ENCODE measurements around the gene ZDHHC14. TPM values are rescaled to one million over a fixed set of nuclear protein-coding genes. Genes with fewer than 3 reads are reported as not detected.
A peak's percentile ranks its signal among the peaks of the same experiment; 100 is the strongest.

The ZDHHC14 gene
- total and polyA plus RNA-seq, 8 donors, result 8.2 to 33.2 (median 25.8) TPM

GRCh38 chr6:157434349-157435033 is 53.5 kb downstream of the ZDHHC14 start:
- Histone ChIP-seq H3K4me1 (peaks cover 0 to 15% of the 10 kb centered on the region in 2 donors), H3K36me3 (no peaks in the 10 kb centered on the region), H3K9me3 (no peaks in the 10 kb centered on the region), H3K27me3 (no peaks in the 10 kb centered on the region), H3K27ac (peak overlapping the region in 1 of 2 donors; percentile 23), H3K4me3 (no peak overlapping the region)
- DNase-seq (peak in 1 of 4 donors; percentile 52), ATAC-seq (no peak)
- TF ChIP-seq CTCF (IDR thresholded peaks at IDR 0.05), result no peak
- intact Hi-C loops (cut with DNase I), result no loop called here

GRCh38 chr6:157436219-157436943 is 55.4 kb downstream of the ZDHHC14 start:
- Histone ChIP-seq H3K9me3 (no peaks in the 10 kb centered on the region), H3K27ac (no peak overlapping the region), H3K4me1 (peaks cover 0 to 15% of the 10 kb centered on the region in 2 donors), H3K36me3 (no peaks in the 10 kb centered on the region), H3K27me3 (no peaks in the 10 kb centered on the region), H3K4me3 (no peak overlapping the region)
- DNase-seq (no peak), ATAC-seq (no peak)
- TF ChIP-seq CTCF (IDR thresholded peaks at IDR 0.05), result no peak
- intact Hi-C loops (cut with DNase I), result no loop called here

GRCh38 chr6:157436944-157437336 is 56.0 kb downstream of the ZDHHC14 start:
- intact Hi-C loops (cut with DNase I), result no loop called here
- no peaks in the 10 kb centered on the region for H3K9me3 ChIP-seq
- no peaks in the 10 kb centered on the region for H3K27me3 ChIP-seq
- H3K4me3 ChIP-seq, result no peak overlapping the region
- no peak for ATAC-seq
- H3K4me1 ChIP-seq, result peaks cover 0 to 15% of the 10 kb centered on the region in 2 donors
- TF ChIP-seq CTCF (IDR thresholded peaks at IDR 0.05), result no peak
- H3K27ac ChIP-seq, result no peak overlapping the region
- no peak for DNase-seq
- no peaks in the 10 kb centered on the region for H3K36me3 ChIP-seq

- TF ChIP-seq CTCF (IDR thresholded peaks at IDR 0.05), result no peak
- intact Hi-C loops (cut with DNase I), result no loop called here
- Histone ChIP-seq H3K4me3 (no peak overlapping the region), H3K36me3 (no peaks in the 10 kb centered on the region), H3K9me3 (no peaks in the 10 kb centered on the region), H3K4me1 (peaks cover 0 to 15% of the 10 kb centered on the region in 2 donors), H3K27me3 (no peaks in the 10 kb centered on the region), H3K27ac (peak overlapping the region; percentile 40 to 50)
- peak in 2 of 4 donors; percentile 76 to 86 for DNase-seq
- peak; percentile 56 for ATAC-seq
These were observed 57.7 kb downstream of the ZDHHC14 start for GRCh38 chr6:157438611-157439111.

- Histone ChIP-seq H3K4me1 (peaks cover 0 to 15% of the 10 kb centered on the region in 2 donors), H3K27ac (no peak overlapping the region), H3K4me3 (no peak overlapping the region), H3K9me3 (no peaks in the 10 kb centered on the region), H3K36me3 (no peaks in the 10 kb centered on the region), H3K27me3 (no peaks in the 10 kb centered on the region)
- no peak for ATAC-seq
- no peak for TF ChIP-seq CTCF (IDR thresholded peaks at IDR 0.05)
- intact Hi-C loops (cut with DNase I), result no loop called here
- no peak for DNase-seq
These were observed 59.2 kb downstream of the ZDHHC14 start for GRCh38 chr6:157440171-157440570.

All from left lung (tissue), 10 donors.